HG03521 (cell line): Measurements from ENCODE around the gene TMPRSS9.

Experiments
- ATAC-seq: cut with Tn5 transposase; IDR thresholded peaks from one replicate; pipeline ENCODE4 v1.9.1; 2021; ENCODE audit warnings: mild to moderate bottlenecking, moderate library complexity; ENCODE audit not compliant: unreplicated experiment

TMPRSS9 gene

DNA sequence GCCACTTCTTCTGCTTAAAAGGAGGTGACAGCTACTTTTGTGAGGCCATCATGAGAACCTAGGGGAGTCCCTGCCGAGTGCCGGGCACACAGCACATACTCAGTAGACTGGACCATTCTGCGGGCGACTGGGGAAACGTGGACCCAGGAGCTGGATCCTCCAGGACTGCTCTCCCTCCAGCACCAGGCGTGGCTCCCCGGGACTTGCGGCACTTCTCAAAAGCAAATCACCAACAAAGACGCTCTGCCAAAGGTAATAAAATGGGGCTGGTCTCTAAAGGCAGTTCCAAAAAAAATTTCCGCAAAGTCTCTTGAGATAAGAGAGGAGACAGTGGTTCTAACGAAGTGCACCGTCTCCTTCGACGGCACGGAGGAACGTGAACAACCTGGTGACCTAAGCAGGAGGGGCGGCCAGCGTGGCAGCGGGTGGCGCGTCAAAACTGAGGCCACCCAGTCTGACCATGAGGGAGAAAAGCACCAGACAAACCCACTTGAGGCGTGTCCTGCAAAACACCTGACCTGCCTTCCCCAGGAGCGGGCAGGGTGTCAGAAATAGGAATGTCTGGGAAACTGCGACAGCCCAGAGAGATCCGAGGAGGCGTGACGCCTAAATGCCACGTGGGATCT, 1.4 kb upstream of the TMPRSS9 start:
- no peak for ATAC-seq

DNA sequence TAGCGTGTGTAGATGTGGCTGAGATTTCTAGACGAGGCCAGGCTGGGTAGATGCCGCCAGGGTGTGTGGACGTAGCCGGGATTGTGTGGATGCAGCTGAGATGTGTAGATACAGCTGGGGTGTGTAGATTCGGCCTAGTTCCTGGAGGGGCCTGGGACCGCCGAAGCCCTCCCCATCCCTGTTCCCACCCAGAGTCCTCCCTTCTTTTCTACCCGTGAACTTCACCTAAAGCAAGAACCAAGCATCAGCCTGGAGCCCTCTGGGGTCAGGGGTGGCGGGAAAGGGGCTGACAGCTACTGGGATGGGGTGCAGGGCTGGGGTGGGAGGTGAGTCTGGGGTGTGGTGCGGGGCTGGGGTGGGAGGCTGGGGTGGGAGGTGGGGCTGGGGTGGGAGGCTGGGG, 768 bp downstream of the TMPRSS9 start:
- no peak for ATAC-seq

DNA sequence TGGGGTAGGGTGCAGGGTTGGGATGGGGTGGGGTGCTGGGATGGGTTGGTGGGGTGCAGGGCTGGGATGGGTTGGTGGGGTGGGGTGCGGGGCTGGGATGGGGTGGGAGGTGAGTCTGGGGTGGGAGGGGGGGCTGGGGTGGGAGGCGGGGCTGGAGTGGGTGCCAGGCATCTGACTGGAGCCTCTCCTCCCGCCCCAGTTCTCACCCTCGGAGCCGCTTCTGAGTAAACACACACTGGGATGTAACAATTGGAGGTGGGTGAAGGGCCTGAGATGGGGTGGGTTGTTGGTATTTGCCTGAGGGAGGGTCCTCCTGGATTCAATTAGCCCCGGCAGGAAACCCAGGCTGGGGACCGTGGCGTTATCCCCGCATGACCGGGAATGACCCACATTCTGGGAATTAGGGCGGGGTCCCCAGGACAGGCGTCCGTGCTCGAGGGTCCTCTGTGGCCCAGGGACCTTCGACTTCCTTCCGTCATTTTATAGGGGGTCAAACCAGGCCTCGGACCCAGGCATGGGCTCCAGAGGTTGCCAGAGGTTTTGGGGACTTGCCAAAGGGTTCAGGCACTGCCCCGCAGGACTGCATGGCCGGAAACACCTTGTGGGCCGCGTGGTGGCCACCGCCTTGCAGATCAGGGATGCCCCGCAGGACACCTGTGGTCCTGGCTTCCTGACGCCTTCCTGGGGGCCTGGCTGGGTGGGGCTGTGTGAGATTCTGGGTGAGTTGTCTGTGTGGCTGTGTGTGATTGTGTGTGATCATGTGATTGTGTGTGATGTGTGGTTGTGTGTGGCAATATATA, 1.4 kb downstream of the TMPRSS9 start:
- no peak for ATAC-seq

DNA sequence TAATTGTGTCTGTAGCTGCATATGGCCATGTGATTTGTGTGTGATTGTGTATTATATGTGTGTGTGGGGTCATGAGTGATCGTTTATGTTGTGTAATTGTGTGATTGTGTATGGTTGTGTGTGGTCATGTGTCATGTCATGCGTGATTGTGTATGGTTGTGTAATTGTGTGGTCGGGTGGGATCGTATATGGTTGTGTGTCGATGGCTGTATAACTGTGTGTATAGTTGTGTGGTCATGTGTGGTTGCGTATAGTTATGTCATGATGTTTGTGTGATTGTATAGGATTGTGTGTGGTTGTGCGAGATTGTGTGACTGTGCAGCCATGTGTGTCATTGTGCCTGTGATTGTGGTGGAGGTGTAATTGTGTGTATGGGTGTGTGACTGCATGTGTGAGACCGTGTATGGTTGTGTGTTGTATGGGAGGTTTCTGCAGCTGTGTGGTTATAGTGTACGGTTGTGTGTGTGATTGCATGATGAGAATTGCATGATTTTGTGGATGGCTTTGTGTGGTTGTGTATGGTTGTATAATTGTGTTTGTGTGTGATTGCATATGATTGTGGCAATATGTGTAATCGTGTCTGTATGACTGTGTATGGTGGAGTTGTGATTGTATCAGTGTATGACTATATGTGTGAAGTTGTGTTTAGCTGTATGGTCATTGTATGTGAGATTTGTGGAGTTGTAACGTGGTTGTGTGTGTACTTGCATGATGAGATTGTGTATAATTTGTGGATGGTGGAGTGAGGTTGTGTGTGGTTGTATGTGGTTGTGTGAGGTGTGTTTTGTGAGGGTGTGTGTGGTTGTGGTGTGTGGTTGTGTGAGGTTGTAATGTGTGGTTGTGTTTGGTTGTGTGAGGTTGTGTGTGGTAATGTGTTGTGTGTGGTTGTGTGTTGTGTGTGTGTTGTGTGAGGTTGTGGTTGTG, 2.2 kb downstream of the TMPRSS9 start:
- ATAC-seq = no peak

DNA sequence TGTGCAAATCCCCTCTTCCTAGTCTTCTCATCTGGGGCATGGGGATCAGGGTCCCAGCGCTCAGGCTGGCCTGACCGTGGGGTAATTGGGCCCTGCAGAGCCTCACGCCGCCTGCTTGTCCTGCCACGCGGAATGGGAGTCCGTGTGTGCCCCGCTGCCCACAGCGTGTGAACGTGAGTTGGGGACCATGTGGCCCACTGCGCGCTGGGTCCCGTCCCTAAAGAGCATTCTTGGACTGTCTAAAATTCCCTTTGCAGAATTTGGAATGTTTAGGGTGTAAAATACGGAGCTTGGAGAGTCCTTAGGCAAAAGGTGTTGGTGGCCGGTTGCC, 2.9 kb downstream of the TMPRSS9 start:
- no peak for ATAC-seq

DNA sequence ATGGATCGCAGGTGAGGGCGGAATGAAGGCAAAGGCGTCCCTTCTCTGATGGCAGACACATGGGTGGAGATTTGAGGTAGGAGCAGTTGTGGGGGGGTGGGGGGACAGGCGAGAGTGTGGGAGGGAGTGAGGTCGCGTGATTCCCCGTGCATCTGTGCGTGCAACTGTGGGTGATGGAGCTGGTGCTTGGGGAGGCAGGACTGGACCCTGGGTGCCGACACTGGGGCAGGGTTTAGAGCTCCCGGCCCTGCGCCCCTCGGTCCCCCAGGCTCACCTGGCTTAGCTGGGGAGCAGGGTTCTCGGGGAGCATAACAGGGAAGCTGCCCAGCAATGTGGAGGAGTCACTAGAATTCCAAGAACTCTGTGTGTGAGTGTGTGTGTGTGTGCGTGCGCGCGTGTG, 3.4 kb downstream of the TMPRSS9 start:
- no peak for ATAC-seq

DNA sequence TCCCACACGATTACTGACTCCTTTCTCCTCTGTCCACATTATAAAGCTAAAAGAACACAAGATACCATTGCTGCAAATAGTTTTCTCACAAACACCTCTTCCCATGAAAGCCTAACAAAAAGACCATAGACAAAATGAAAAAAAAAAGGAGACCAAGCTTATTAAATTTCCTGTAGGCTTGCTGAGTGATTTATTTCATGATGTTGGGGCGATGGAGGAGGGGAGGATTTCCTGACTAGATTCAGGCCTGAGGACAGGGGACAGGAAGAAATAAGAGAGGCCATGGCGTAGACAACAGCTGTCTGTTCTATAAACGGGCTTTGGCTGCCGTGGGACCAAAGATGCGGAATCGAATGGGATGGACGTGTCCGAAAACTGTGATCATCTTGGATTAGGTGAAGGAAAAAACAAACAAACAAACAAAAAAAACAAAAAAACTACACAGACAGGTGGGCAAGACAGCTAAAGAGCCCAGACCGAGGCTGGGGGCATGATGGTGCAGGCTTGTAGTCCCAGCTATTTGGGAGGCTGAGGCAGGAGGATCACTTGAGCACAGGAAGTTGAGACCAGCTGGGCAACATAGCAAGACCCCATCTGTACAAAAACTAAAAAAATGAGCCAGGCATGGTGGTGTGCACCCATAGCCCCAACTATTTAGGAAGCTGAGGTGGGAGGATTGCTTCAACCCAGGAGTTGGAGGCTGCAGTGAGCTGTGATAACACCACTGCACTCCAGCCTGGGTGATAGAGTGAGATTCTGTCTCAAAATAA, 5.3 kb downstream of the TMPRSS9 start:
- ATAC-seq = no peak

DNA sequence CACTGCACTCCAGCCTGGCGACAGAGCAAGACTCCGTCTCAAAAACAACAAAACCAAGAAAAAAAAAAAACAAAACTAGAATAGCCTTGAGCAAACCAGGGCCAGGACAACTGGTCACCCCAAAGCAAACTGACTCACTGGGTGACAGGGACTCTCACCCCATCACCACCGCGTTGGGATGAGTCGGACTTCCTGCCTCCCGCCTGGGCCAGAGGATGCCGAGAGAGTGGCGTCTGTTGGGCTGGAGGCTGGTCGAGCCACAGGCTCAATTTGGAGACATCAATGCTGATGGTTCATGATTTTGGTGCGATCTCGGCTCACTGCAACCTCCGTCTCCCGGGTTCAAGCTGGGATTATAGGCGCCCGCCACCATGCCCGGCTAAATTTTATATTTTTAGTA, 11.6 kb downstream of the TMPRSS9 start:
- ATAC-seq = no peak

DNA sequence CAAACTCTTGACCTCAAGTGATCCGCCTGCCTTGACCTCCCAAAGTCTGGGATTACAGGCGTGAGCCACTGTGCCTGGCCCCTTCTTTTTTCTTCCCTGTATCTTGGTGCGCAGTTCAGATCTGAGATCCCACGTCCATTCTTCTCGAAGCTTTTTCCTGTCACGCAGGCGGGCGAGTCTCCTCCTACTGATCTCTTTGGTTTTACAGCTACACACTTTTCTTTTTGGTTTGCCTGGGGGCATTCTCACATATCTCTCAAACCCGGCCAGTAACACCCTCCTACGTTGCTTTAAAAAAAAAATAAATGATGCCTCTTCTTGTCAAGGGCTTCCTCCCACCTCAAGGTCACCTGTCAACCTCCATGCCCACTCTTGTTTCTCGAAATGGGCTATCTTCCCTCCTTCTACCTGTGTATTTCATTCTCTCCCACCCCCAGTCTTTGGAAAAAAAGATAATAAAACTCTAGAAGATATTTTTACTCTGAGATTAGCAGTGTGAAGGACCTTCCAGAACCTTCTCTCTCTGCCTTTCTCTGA, 12.1 kb downstream of the TMPRSS9 start:
- no peak for ATAC-seq

DNA sequence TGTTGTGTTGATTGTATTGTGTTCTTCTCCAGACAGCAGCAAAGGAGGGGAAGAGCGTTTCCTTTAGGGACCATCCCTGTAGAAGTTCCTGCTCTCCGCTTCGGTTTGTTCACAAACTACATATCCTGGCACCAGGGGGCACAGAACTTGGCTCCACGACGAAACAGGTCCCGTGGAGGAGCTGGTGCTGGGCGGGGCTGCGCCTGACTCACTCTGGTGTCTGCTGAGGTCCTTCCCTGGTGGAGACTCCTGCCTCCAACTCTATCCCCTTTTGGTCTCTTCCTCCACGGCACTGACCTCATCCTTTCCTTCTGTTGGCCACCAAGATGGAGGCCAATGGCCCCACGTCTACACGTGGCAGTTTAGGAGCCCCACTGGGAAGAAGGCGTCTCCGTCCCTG, 14.7 kb downstream of the TMPRSS9 start:
- no peak for ATAC-seq

DNA sequence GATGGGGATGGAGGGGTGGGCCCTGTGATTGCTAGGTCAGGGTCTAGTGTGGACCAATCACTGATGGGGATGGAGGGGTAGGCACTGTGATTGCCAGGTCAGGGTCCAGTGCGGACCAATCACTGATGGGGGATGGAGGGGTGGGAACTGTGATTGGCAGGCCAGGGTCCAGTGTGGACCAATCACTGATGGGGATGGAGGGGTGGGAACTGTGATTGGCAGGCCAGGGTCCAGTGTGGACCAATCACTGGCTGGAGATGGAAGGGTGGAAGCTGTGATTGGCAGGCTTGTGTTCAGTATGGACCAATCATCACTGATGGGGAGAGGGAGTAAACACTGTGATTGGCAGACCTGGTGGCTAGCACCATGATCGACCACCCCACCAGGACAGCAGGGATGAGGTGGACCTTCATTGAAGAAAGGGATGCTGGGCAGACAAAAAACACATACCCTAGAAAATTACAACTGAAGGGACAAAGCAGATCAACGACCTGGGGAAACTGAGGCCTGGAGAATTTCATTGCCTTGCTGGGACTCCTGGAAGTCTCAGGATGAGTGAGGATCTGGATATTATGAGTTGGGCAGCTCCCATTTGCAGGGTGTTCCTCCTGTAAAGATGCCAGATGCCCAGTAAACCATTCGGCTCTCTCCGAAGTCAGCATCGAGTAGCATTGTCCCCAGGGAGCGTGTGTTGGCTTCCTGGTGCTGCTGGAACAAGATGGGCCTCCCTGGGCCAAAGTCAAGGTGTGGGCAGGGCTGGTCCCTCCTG, 15.5 kb downstream of the TMPRSS9 start:
- ATAC-seq = no peak

DNA sequence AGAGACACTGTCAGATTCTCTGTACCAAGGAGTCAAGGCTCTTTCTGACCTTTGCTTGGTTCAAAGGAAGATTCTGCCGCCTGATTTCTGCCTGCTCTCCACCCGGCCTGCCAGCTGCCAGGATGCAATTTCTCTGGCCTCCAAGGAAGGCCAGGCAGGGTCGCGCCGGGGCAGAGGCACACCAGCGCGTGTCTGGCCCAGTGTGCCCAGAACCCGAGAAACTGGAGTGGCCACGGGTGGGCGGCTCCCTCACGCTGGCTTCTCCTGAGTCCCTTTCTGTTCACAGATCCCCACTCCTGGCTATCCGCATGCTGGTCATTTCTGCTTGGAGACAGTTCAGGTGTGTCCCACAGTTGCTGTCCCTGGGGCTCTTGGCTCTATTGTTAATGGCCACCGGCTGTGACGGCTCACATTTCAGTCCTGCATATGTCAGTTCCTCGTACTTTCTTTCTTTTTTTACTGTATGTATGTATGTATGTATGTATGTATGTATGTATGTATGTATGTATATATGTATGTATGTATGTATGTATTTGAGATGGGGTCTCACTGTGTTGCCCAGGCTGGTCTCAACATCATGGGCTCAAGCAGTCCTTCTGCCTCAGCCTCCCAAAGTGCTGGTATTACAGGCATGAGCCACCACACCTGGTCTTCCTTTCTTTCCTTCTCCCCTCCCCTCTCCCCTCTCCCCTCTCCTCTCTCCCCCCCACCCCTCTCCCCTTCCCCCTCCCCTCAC, 16.9 kb downstream of the TMPRSS9 start:
- no peak for ATAC-seq

DNA sequence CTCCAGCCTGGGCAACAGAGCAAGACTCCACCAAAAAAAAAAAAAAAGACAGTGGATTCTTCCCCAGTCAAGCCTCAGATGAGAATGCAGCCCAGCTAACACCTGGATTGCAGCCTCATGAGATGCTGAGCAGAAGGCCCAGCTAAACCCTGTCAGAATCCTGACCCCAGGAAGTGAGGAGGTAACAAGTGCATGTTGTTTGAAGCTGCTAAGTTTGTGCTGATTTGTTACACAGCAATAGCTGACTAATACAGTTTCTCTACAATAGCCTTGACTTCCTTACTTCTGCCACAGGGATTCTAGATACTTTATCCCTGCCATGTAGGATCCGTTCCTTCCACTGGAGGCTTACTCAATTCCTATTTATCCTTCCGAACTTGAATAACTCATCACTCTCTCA, 20.5 kb downstream of the TMPRSS9 start:
- no peak for ATAC-seq

DNA sequence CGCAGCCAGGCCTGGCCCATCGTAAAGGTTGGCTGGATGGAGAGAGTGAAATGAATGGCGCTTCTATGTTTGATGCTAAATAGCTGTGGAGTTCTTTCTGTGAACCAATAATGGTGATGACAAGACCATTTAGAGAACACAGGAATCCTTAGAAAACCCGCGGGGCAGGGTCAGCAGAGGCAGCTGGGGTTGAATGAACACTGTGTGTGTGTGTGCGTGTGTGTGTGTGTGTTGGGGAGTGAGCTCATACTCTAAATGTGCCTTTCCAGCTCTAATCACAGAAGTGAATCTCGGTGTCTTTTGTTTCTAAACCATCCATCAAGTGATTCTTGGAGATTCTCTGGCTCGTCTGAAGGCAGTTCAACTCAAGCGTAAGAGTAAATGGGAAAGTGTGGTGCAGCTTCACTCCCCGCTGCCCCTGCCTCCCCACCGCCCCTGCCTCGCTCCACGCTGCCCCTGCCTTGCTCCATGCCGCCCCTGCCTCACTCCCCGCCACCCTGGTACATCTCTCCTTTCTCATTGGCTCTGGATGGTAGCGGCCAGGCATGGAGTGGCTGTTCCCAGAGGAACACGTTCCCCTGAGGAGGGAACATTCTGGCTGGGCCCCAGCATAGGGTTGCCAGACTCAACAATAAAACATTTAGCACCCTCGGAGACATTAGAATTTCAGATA, 21.2 kb downstream of the TMPRSS9 start:
- ATAC-seq = no peak

DNA sequence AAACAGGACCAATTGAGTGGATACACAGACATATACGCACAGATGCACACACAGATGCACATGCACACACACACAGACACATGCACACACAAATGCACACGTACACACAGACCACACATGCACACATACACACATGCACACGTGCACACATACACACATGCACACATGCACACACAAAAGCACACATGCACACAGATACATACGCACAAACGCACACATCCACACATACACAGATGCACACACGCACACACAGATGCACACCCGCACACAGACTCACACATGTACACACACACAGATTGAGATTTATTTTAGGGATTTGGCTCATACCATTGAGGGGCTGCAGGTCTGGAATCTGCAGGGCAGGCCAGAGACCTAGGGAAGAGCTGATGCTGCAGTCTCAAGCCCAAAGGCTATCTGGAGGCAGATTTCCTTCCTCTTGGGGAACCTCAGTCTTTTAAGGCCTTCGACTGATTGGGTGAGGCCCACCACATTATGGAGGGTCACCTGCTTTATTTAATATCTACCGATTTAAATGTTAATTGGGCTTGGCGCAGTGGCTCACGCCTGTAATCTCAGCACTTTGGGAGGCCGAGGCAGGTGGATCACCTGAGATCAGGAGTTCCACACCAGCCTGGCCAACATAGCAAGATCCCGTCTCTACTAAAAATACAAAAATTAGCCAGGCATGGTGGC, 22.6 kb downstream of the TMPRSS9 start:
- no peak for ATAC-seq

DNA sequence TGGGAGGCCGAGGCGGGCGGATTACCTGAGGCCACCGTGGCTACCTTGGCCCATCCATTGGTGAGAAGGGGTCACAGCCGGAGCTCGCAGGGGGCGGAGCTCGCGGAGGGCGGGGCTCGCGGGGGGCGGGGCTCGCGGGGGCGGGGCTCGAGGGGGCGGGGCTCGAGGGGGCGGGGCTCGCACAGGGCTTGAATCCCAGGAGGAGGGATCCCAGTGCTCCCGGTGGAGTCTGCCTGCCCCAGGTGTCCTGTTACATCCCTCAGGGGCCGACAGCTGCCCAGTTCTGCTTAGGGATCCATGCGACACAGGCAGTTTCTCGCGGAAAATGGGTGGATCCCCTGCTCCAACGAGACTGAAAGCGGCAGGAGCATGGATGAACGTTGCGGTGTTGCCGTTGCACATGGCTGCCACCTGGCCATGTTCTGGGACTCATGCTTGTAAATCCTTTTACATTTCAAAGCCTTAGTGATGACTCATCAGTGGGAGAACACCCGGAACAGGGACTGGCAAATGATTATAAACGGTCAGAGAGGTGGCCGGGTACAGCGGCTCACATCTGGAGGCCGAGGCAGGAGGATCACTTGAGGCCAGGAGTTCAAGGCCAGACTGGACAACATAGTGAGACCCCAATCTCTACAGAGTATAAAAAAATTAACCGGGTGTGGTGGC, 25.1 kb downstream of the TMPRSS9 start:
- ATAC-seq = no peak

DNA sequence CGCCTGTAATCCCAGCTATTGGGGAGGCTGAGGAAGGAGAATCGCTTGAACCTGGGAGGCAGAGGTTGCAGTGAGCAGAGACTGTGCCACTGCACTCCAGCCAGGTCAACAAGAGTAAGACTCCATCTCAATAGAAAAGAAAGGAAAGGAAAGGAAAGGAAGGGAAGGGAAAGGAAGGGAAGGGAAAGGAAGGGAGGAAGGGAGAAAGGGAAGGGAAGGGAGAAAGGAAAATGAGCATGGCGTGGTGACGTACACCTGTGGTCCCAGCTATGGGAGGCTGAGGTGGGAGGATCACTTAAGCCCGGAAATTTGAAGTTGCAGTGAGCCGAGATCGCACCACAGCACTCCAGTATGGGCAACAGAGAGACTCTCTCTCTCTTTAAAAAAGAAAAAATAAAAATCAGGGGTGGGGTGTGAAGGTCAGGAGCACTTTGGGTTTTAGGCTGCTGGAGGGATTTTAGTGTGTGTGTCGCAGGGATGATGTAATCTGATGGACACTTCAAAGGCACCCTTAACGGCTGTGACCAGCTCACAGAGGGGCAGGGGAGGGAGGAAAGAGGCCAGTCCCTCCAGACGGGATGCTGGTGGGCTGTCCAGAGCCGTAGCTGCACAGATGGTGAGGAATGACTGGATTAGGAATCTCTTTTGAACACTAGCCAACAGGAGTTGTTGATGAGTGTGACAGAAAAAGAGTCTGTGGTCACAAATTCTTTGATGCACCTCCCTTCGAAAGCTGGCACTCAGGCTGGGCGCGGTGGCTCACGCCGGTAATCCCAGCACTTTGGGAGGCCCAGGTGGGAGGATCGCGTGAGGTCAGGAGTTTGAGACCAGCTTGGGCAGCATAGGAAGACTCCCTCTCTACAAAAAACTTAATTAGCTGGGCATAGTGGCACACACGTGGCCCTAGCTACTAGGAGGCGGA, 27.6 kb downstream of the TMPRSS9 start:
- no peak for ATAC-seq
